Measurements from ENCODE around the gene TMEM145.

- no peak for TF ChIP-seq CTCF (IDR thresholded peaks at IDR 0.05; ENCODE audit: insufficient read depth, low read depth, low read length)
- no peak for TF ChIP-seq EZH2 (IDR thresholded peaks at IDR 0.05; ENCODE audit: insufficient read depth, low read length)
These were observed 44.9 kb upstream of the TMEM145 start for GRCh38 chr19:42268142-42268703.
